Fibroblast of mammary gland (primary cell): ENCODE results near the gene RILP.

Experiments
- DNase-seq: peaks from one replicate; pipeline ENCODE4 v3.0.0-alpha.2; 2010; ENCODE audit warnings: low read depth
- H3K4me3 ChIP-seq: 2 replicates; pipeline ENCODE4 v1.5.1; 2011; ENCODE audit warnings: low read depth, mild to moderate bottlenecking, low read length, moderate library complexity; ENCODE audit not compliant: control insufficient read depth
- CTCF ChIP-seq: conservative IDR thresholded peaks from 2 replicates; pipeline ENCODE4 v1.5.1; 2011; ENCODE audit warnings: low read depth, low read length, inconsistent platforms; ENCODE audit not compliant: control insufficient read depth, insufficient read depth

Gene RILP

GRCh38 chr17:1598399-1599095 is 51.1 kb downstream of the RILP start:
- no peak for DNase-seq
- no peak for TF ChIP-seq CTCF
- H3K4me3 ChIP-seq = no peak overlapping the region

GRCh38 chr17:1597861-1598342 is 51.8 kb downstream of the RILP start:
- no peak for TF ChIP-seq CTCF
- H3K4me3 ChIP-seq = no peak overlapping the region
- DNase-seq = no peak
